ENCODE measurements around the gene CREBBP. TPM values are rescaled to one million over a fixed set of nuclear protein-coding genes. Genes with fewer than 3 reads are reported as not detected.
"Not testable (repeated sequence)": the region's sequence is repeated elsewhere in the genome, so short reads cannot be mapped to it uniquely, and the experiment has no call there.

The CREBBP gene
- total and polyA plus RNA-seq, 10 donors: 5.8 to 153 (median 99.9) TPM

DNA sequence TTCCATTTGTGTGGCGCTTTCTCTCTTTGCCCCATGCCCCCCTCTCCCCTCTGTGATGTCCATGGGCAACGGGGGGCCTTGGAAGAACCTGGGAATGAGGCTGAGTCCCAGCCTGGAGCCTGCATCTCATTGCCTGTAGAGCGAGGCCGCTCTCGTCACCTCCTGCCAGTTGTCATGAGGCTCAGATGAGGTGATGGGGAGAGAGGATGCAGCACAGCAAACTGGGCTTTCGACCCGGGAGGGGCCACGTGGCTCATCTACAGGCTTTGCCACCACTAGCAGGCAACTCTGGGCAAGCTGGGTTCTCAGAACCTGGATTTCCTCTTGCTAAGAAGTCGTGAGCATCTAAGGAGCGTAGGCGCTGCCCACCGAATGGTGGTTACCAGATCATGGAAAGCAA is 31.9 kb upstream of the CREBBP start:
- Histone ChIP-seq H3K9me3 (peaks cover 0 to 8% (median 7%) of the 10 kb centered on the region in 8 donors), H3K27ac (no peak overlapping the region), H3K4me3 (no peak overlapping the region), H3K36me3 (no peaks in the 10 kb centered on the region), H3K4me1 (no peaks in the 10 kb centered on the region), H3K27me3 (replicated peaks in 1 of 7) (peaks cover 0 to 5% (median 0%) of the 10 kb centered on the region in 7 donors)
- TF ChIP-seq, protein P1, sequence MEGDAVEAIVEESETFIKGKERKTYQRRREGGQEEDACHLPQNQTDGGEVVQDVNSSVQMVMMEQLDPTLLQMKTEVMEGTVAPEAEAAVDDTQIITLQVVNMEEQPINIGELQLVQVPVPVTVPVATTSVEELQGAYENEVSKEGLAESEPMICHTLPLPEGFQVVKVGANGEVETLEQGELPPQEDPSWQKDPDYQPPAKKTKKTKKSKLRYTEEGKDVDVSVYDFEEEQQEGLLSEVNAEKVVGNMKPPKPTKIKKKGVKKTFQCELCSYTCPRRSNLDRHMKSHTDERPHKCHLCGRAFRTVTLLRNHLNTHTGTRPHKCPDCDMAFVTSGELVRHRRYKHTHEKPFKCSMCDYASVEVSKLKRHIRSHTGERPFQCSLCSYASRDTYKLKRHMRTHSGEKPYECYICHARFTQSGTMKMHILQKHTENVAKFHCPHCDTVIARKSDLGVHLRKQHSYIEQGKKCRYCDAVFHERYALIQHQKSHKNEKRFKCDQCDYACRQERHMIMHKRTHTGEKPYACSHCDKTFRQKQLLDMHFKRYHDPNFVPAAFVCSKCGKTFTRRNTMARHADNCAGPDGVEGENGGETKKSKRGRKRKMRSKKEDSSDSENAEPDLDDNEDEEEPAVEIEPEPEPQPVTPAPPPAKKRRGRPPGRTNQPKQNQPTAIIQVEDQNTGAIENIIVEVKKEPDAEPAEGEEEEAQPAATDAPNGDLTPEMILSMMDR (IDR thresholded peaks at IDR 0.05 in 8 of 11, conservative IDR thresholded peaks at IDR 0.05 in 3 of 11): no peak
- TF ChIP-seq POLR2AphosphoS5 (IDR thresholded peaks at IDR 0.05) (no peak), POLR2A (IDR thresholded peaks at IDR 0.05) (no peak)
- no peak for DNase-seq
- WGBS, 5 donors: 88 to 92% (median 91%) methylated on average over 11 to 12 of the region's 12 CpGs
- intact Hi-C loops (cut with DNase I; ENCODE audit: low total_unique reads): no loop called here

DNA sequence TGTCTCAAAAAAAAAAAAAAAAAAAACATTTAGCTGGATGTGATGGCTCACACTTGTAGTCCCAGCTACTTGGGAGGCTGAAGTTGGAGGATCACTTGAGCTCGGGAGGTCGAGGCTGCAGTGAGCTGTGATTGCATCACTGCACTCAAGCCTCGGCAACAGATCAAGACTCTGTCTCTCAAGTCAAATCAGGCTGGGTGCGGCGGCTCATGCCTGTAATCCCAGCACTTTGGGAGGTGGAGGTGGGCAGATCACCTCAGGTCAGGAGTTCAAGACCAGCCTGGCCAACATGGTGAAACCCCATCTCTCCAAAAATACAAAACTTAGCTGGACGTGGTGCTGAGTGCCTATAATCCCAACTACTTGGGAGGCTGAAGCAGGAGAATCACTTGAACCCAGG is 31.2 kb upstream of the CREBBP start:
- H3K4me1 ChIP-seq; H3K27me3 ChIP-seq (replicated peaks in 1 of 7); H3K9me3 ChIP-seq; H3K36me3 ChIP-seq; H3K4me3 ChIP-seq; H3K27ac ChIP-seq; intact Hi-C loops (cut with DNase I; ENCODE audit: low total_unique reads): not testable (repeated sequence)
- peak; percentile 38 for DNase-seq
- WGBS, 5 donors: 82 to 93% (median 92%) methylated on average over 6 of the region's 6 CpGs

- no peaks in the 10 kb centered on the region for H3K4me1 ChIP-seq
- no peak overlapping the region for H3K27ac ChIP-seq
- no peaks in the 10 kb centered on the region for H3K9me3 ChIP-seq
- intact Hi-C loops (cut with DNase I; ENCODE audit: low total_unique reads): no loop called here
- H3K36me3 ChIP-seq: no peaks in the 10 kb centered on the region
- 73 to 83% (median 77%) methylated on average over 18 of the region's 18 CpGs for WGBS, 5 donors
- peak; percentile 38 for DNase-seq
- TF ChIP-seq POLR2AphosphoS5 (IDR thresholded peaks at IDR 0.05) (no peak), POLR2A (IDR thresholded peaks at IDR 0.05) (no peak)
- TF ChIP-seq, protein P1 (IDR thresholded peaks at IDR 0.05 in 8 of 11, conservative IDR thresholded peaks at IDR 0.05 in 3 of 11): no peak
- no peak overlapping the region for H3K4me3 ChIP-seq
- peaks cover 0 to 3% (median 0%) of the 10 kb centered on the region in 7 donors for H3K27me3 ChIP-seq (replicated peaks in 1 of 7)
These were observed 29.5 kb upstream of the CREBBP start for GRCh38 chr16:3909791-3910583.

DNA sequence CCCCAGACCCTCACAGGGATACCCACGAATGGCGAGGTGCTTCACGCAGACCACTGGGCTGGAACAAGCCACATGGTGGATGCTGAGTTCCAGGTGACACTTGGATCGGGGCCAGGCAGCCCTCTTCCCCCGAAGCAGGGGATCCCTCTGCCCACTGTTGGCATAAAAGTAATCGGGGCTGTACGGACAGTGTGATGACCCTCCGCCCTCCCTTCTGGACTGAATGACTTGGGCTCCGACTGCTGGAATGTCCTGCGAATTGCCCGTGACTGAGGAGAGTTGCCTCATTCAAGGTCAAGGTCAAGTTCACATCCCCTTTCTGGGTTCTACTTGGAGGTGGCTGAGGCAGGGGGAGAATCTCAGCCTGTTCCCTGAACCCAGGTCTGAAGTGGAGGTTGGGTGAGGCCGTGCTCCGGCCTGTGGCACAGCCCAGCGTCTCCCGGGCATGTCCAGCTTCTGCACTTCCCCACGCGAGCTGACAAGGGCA is 28.5 kb upstream of the CREBBP start:
- intact Hi-C loops (cut with DNase I; ENCODE audit: low total_unique reads): no loop called here
- 73 to 83% (median 82%) methylated on average over 13 to 17 of the region's 17 CpGs for WGBS, 5 donors
- peak; percentile 46 for DNase-seq

More for the DNA sequence above, 28.5 kb upstream of the CREBBP start:
- no peaks in the 10 kb centered on the region for H3K4me1 ChIP-seq
- H3K27ac ChIP-seq: no peak overlapping the region
- peaks cover 0 to 3% (median 0%) of the 10 kb centered on the region in 7 donors for H3K27me3 ChIP-seq (replicated peaks in 1 of 7)
- no peaks in the 10 kb centered on the region for H3K9me3 ChIP-seq
- H3K4me3 ChIP-seq: no peak overlapping the region
- H3K36me3 ChIP-seq: no peaks in the 10 kb centered on the region
- TF ChIP-seq, protein P1 (IDR thresholded peaks at IDR 0.05 in 8 of 11, conservative IDR thresholded peaks at IDR 0.05 in 3 of 11): peak in 1 of 11 experiments; percentile 17
- TF ChIP-seq POLR2AphosphoS5 (IDR thresholded peaks at IDR 0.05): no peak
- TF ChIP-seq POLR2A (IDR thresholded peaks at IDR 0.05): no peak
